KOPT-K1 (cell line): ENCODE measurements around the gene SPAG7.

Experiments
- H3K27ac ChIP-seq: fragments of 200-600 bp; sonication (generic); 2 replicates; pipeline ENCODE4 v1.5.1; 2016; ENCODE audit warnings: antibody characterized with exemption, mild to moderate bottlenecking, low read depth, low read length; ENCODE audit not compliant: poor library complexity, severe bottlenecking
- H3K36me3 ChIP-seq: fragments of 200-600 bp; sonication (generic); 2 replicates; pipeline ENCODE4 v1.5.1; 2017; ENCODE audit warnings: antibody characterized with exemption, mild to moderate bottlenecking, low read length, moderate library complexity; ENCODE audit not compliant: insufficient read depth
- H3K9me3 ChIP-seq: fragments of 200-600 bp; sonication (generic); 2 replicates; pipeline ENCODE4 v1.5.1; 2017; ENCODE audit warnings: antibody characterized with exemption, low read length, mild to moderate bottlenecking; ENCODE audit not compliant: insufficient read depth, poor library complexity, severe bottlenecking

The SPAG7 gene

DNA sequence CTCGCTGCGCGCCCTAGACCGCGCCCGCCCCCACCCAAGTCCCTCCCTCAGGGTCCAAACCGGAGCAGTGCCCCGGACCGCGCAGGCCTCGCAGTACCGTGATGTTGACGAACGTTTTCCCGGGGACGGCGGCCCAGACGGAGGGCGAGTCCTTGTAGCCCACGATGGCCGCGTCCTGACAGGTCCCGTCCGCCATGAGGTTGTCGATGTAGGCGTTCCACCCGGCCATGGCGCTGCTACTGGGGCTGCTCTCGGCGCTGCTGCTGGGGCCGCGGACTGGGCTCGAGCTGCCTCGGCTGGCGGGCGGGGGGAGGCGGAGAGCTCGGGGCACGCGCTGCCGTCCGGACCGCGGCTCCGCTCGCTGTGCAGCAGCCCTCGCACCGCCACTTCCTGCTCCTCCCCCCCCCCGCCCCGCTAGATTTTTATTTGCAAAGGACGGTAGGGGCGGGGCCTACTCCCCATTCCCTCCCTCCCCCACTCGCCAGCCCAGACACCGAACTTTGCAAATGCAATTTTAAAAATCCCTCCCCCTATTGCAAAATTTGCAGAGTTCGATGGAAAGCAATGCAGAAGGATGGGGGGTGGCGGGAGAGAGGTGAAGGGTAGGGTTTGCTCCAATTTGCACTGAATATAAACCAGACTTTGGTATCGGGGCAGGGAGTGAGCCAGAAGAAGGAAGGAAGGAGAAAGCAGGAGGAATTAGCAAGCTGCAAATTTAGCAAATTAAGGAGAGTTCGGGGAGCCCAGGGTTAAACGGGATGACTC, 19.3 kb downstream of the SPAG7 start, which contains the start of gene PFN1:
Gene PFN1, minus strand, starts transcription at position 365 of the 765 bp plus-strand sequence. Its CDS starts 136 bp downstream, at position 229.
- H3K36me3 ChIP-seq = peaks cover 42% of the 10 kb centered on the region
- H3K9me3 ChIP-seq = no peaks in the 10 kb centered on the region
- peak within 1 kb of the TSS; percentile 99 for H3K27ac ChIP-seq

GRCh38 chr17:4947411-4948165, 20.0 kb downstream of the SPAG7 start:
- Histone ChIP-seq H3K27ac (peak overlapping the region; percentile 99), H3K9me3 (no peaks in the 10 kb centered on the region), H3K36me3 (peaks cover 50% of the 10 kb centered on the region)

- Histone ChIP-seq H3K27ac (peak overlapping the region; percentile 99), H3K9me3 (no peaks in the 10 kb centered on the region), H3K36me3 (peaks cover 56% of the 10 kb centered on the region)
Observed at GRCh38 chr17:4947010-4947410, 20.6 kb downstream of the SPAG7 start.

DNA sequence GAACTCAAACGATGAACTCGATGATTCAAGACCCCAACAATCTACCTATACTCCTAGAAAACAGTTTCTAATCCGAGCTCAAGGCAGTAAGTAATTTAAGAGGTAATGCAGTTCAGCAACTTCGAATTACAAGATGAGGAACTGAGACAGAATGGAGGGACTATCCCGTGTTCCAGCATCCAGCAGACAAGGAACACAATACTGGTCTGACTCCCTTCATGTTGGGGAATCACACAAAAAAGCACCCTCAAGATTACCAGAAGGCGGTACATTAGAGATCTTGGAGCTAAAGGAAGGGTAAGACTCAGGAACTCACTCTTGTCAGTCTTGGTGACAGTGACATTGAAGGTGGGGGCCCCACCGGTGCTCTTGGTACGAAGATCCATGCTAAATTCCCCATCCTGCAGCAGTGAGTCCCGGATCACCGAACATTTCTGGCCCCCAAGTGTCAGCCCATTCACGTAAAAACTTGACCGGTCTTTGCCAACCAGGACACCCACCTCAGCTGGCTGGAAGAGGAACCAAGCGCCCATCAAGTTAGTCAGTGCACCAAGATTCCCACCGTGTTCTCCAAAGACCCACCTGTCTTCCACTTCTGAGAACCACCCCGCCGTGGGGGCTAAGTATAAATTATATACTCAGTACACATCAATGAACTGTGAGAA, 21.2 kb downstream of the SPAG7 start:
- Histone ChIP-seq H3K27ac (peak overlapping the region; percentile 99), H3K36me3 (peaks cover 59% of the 10 kb centered on the region), H3K9me3 (no peaks in the 10 kb centered on the region)

GRCh38 chr17:4945944-4946280, 21.7 kb downstream of the SPAG7 start:
- H3K27ac ChIP-seq = peak overlapping the region; percentile 99
- peaks cover 59% of the 10 kb centered on the region for H3K36me3 ChIP-seq

DNA sequence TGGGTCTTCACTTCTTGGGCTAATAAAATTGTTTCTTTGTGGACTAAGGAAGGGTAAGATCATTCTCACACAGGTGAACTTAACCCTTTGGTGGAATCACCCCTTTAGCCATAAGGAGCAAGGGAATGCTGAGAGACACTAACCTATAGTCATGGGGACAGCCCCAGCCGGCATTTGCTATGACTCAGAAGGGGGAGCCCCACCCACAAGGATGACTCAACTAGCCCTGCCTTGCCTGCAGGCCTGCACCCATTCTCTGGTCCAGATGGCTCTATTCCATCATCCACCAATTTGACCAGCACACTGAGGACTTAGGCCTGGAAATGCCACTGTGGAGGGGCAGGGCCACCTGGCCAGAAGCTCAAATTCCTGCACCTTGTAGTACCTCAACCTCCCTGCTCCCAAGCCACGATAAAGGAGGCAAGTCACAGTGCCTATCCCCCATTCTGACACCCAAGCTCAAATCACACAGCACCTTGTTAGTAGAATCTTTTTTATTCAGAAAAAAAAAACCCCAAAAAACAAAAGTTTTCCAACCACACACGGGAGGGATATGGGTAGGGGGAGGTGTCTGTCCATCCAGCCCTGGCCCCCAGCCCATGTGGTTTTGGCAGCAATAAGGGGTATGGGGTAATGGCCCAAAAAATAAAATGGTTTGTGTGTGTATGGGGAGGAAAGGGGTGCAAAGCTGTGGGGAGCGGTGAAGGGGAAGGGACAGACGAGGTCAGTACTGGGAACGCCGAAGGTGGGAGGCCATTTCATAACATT, 22.3 kb downstream of the SPAG7 start:
- Histone ChIP-seq H3K36me3 (peaks cover 59% of the 10 kb centered on the region), H3K9me3 (no peaks in the 10 kb centered on the region), H3K27ac (peak overlapping the region; percentile 99)

More at GRCh38 chr17:4945944-4946280, 21.7 kb downstream of the SPAG7 start:
- no peaks in the 10 kb centered on the region for H3K9me3 ChIP-seq

DNA sequence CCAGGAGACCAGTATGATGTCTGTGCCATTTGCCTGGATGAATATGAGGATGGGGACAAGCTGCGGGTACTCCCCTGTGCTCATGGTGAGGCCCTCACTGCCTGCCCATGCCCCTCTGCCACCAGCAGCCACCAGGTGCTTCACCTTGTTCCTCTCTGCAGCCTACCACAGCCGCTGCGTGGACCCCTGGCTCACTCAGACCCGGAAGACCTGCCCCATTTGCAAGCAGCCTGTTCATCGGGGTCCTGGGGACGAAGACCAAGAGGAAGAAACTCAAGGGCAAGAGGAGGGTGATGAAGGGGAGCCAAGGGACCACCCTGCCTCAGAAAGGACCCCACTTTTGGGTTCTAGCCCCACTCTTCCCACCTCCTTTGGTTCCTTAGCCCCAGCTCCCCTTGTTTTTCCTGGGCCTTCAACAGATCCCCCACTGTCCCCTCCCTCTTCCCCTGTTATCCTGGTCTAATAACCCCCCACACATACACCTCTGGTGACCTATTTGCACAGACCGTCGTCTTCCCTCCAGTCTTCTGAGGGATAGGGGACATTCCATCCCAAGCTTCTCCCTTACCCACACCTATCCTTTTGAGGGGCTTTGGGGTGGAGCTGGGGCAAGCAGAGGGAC, 23.0 kb downstream of the SPAG7 start:
- Histone ChIP-seq H3K9me3 (no peaks in the 10 kb centered on the region), H3K36me3 (peaks cover 59% of the 10 kb centered on the region), H3K27ac (peak overlapping the region; percentile 99)

- Histone ChIP-seq H3K9me3 (no peaks in the 10 kb centered on the region), H3K36me3 (peaks cover 59% of the 10 kb centered on the region), H3K27ac (peak overlapping the region; percentile 99)
Observed at GRCh38 chr17:4944163-4944553, 23.5 kb downstream of the SPAG7 start.

DNA sequence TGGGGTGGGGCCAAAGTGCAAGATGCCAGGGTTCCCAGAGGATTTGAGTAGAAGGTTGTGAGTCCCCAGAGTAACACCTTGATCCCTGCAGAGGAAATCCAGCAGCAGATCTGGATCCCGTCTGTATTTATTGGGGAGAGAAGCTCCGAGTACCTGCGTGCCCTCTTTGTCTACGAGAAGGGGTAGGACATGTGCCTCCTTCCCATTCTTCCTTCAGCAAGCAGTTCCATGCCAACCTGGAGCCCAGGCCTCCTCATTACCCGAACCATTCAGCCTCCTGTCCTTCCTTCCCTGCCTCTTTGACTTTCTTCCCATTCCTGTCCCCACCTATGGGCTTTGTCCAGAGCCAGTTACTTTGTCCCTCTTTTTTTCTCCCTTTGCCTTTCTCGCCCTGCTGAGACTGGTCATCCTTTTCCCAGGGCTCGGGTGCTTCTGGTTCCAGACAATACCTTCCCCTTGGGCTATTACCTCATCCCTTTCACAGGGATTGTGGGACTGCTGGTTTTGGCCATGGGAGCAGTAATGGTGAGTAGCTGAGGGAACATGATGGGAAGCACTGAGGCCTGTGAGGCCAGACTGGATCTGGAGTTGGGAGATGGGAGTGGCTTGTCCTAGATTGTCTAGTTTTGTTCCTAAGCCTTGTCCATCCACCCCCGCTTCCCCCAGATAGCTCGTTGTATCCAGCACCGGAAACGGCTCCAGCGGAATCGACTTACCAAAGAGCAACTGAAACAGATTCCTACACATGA, 24.7 kb downstream of the SPAG7 start:
- H3K27ac ChIP-seq = peak overlapping the region; percentile 99
- no peaks in the 10 kb centered on the region for H3K9me3 ChIP-seq
- H3K36me3 ChIP-seq = peaks cover 66% of the 10 kb centered on the region

- Histone ChIP-seq H3K27ac (peak overlapping the region; percentile 99), H3K9me3 (no peaks in the 10 kb centered on the region), H3K36me3 (peaks cover 68% of the 10 kb centered on the region)
Observed at GRCh38 chr17:4941319-4941610, 26.4 kb downstream of the SPAG7 start.

- no peaks in the 10 kb centered on the region for H3K9me3 ChIP-seq
- peaks cover 68% of the 10 kb centered on the region for H3K36me3 ChIP-seq
- H3K27ac ChIP-seq = peak overlapping the region; percentile 99
Observed at GRCh38 chr17:4940555-4941318, 26.9 kb downstream of the SPAG7 start.

GRCh38 chr17:4939796-4940554, 27.6 kb downstream of the SPAG7 start, which contains the start of the genes RNF167 and SLC25A11:
TSS of gene RNF167 (plus strand) at chr17:4940268. CDS start at chr17:4940910, 642 bp downstream.
TSS of gene SLC25A11 (minus strand) at chr17:4940046. CDS start at chr17:4939910, 136 bp downstream.
- Histone ChIP-seq H3K27ac (peak within 1 kb of the TSS; percentile 99), H3K9me3 (no peaks in the 10 kb centered on the region), H3K36me3 (peaks cover 65% of the 10 kb centered on the region)

GRCh38 chr17:4939546-4939795, 28.1 kb downstream of the SPAG7 start:
- H3K36me3 ChIP-seq = peaks cover 60% of the 10 kb centered on the region
- no peaks in the 10 kb centered on the region for H3K9me3 ChIP-seq
- H3K27ac ChIP-seq = peak overlapping the region; percentile 99
